Endothelial cell of umbilical vein (primary cell): Measurements from ENCODE around the gene GALNT10. TPM values are rescaled to one million over a fixed set of nuclear protein-coding genes. Genes with fewer than 3 reads are reported as not detected.

Experiments used
- BruUV-seq: library from RNA; stranded (reverse); fragments of 400-500 nt; replicated peaks from 2 replicates; lab custom pipeline; 2021; lab: Mats Ljungman, UMichigan
- CTCF ChIA-PET: fragments of 300-600, 350-600 bp; sonication (Branson Sonifier 250); formaldehyde crosslinking; loops from one replicate; lab custom pipeline; 2021; ENCODE audit warnings: antibody characterized with exemption, inconsistent platforms; lab: Charles Lee
- POLR2A ChIA-PET: fragments of 300-600, 350-600 bp; sonication (Branson Sonifier 250); formaldehyde crosslinking; loops from one replicate; lab custom pipeline; 2021; ENCODE audit warnings: antibody characterized with exemption, inconsistent platforms; lab: Charles Lee
- DNase-seq: peaks from one replicate; pipeline ENCODE4 v3.0.0-alpha.2; 2011; ENCODE audit warnings: low read depth, low spot score
- FAIRE-seq: peaks from 2 replicates; lab custom pipeline; 2011; peaks lifted over from hg19 to GRCh38; lab: Jason Lieb, UNC
- H2AFZ ChIP-seq: 2 replicates; pipeline ENCODE4 v1.6.0; 2012; ENCODE audit warnings: low read depth, low read length, control low read depth, inconsistent platforms
- H3K27ac ChIP-seq: 2 replicates; pipeline ENCODE4 v1.5.1; 2011; ENCODE audit warnings: low read depth, mild to moderate bottlenecking, control low read depth, low read length, moderate library complexity; ENCODE audit not compliant: insufficient read depth
- H3K27me3 ChIP-seq, 2 experiments: 2 replicates each; pipeline versions ENCODE4 v1.6.0 to v1.6.1; 2011; ENCODE audit warnings: low read length in 2 of 2, mixed read lengths in 1 of 2; ENCODE audit not compliant: control insufficient read depth in 2 of 2, insufficient read depth in 2 of 2
- H3K36me3 ChIP-seq, 2 experiments: 2 replicates in 1 of 2; 3 replicates in 1 of 2; pipeline ENCODE4 v1.5.1; 2011; ENCODE audit warnings: low read length in 2 of 2, mild to moderate bottlenecking in 1 of 2, moderate library complexity in 1 of 2; ENCODE audit not compliant: control insufficient read depth in 2 of 2, insufficient read depth in 2 of 2; ENCODE audit errors: extremely low read depth in 1 of 2
- H3K4me1 ChIP-seq: 3 replicates; pipeline ENCODE4 v1.5.1; 2011; ENCODE audit warnings: mild to moderate bottlenecking, low read length; ENCODE audit not compliant: control insufficient read depth, insufficient read depth; ENCODE audit errors: extremely low read depth
- H3K4me2 ChIP-seq: 2 replicates; pipeline ENCODE4 v1.6.1; 2011; ENCODE audit warnings: low read length, control low read depth, mixed read lengths; ENCODE audit not compliant: insufficient read depth
- H3K4me3 ChIP-seq, 3 experiments: fragments of 200-600 bp in 1 of 3; sonication (generic), shearing (Covaris generic) in 1 of 3; replicated peaks in 1 of 3; 2 replicates each; pipeline ENCODE4 v1.5.1; 2011 to 2016; ENCODE audit warnings: control low read depth in 3 of 3, low read length in 3 of 3, mild to moderate bottlenecking in 2 of 3, inconsistent platforms in 1 of 3, low read depth in 1 of 3, moderate library complexity in 1 of 3; ENCODE audit not compliant: insufficient read depth in 1 of 3
- H3K79me2 ChIP-seq: 2 replicates; pipeline ENCODE4 v1.6.0; 2012; ENCODE audit warnings: low read length, inconsistent platforms; ENCODE audit not compliant: control insufficient read depth, insufficient read depth
- H3K9ac ChIP-seq: replicated peaks from 2 replicates; pipeline ENCODE3; 2011; ENCODE audit warnings: low read length, control low read depth; ENCODE audit not compliant: insufficient read depth; ENCODE audit errors: extremely low read depth
- H3K9me1 ChIP-seq: replicated peaks from 3 replicates; pipeline ENCODE4 v1.6.0; 2011; ENCODE audit warnings: mild to moderate bottlenecking, low read length; ENCODE audit not compliant: control insufficient read depth, insufficient read depth; ENCODE audit errors: extremely low read depth
- H3K9me3 ChIP-seq: replicated peaks from 2 replicates; pipeline ENCODE4 v1.5.1; 2012; ENCODE audit warnings: low read length, inconsistent platforms; ENCODE audit not compliant: control insufficient read depth, insufficient read depth
- H4K20me1 ChIP-seq: replicated peaks from 2 replicates; pipeline ENCODE3; 2011; ENCODE audit warnings: mild to moderate bottlenecking, low read length; ENCODE audit not compliant: control insufficient read depth, insufficient read depth; ENCODE audit errors: extremely low read depth
- EZH2 ChIP-seq: IDR thresholded peaks from 2 replicates; pipeline ENCODE4 v1.6.1; 2012; ENCODE audit warnings: borderline replicate concordance, low read depth, mild to moderate bottlenecking, moderate library complexity, low read length, inconsistent platforms; ENCODE audit not compliant: severe bottlenecking
- FOS ChIP-seq: IDR thresholded peaks from 2 replicates; pipeline ENCODE4 v1.6.1; 2011; ENCODE audit warnings: mild to moderate bottlenecking, low read length, moderate library complexity, borderline replicate concordance; ENCODE audit not compliant: insufficient read depth
- GATA2 ChIP-seq: IDR thresholded peaks from 2 replicates; pipeline ENCODE4 v1.7.0; 2011; ENCODE audit warnings: low read depth, mild to moderate bottlenecking, moderate library complexity, mixed read lengths, low read length; ENCODE audit not compliant: insufficient read length, insufficient read depth
- JUN ChIP-seq: IDR thresholded peaks from 2 replicates; pipeline ENCODE4 v1.6.1; 2011; ENCODE audit warnings: borderline replicate concordance, low read depth; ENCODE audit not compliant: insufficient read length, insufficient read depth
- MAX ChIP-seq: IDR thresholded peaks from 2 replicates; pipeline ENCODE4 v1.6.1; 2011; ENCODE audit not compliant: insufficient read depth, insufficient read length
- MYC ChIP-seq: IDR thresholded peaks from one replicate; pipeline ENCODE4 v1.6.1; 2011; ENCODE audit warnings: mild to moderate bottlenecking, low read depth, low read length
- POLR2A ChIP-seq: IDR thresholded peaks from 2 replicates; pipeline ENCODE4 v1.6.1; 2012; ENCODE audit warnings: low read depth, mild to moderate bottlenecking, control low read depth, low read length
- POLR2AphosphoS5 ChIP-seq: IDR thresholded peaks from 2 replicates; pipeline ENCODE4 v1.6.1; 2012; ENCODE audit warnings: low read depth, mild to moderate bottlenecking, control low read depth, low read length, moderate library complexity; ENCODE audit not compliant: insufficient read depth
- dilution Hi-C: fragments of 300-500 bp; cut with MboI; formaldehyde crosslinking; loops from one replicate; pipeline ENCODE4 v1.15.0; 2019; ENCODE audit warnings: low sequenced_read_pairs; ENCODE audit not compliant: extremely low pct_ligation_motif_present
- intact Hi-C: fragments of 100-400 bp; cut with micrococcal nuclease; formaldehyde crosslinking; loops from one replicate; pipeline ENCODE4 v1.10.0; 2022
- polyA plus RNA-seq, 4 experiments: library from polyadenylated mRNA; depleted of rRNA in 3 of 4; stranded (reverse) in 3 of 4; unstranded in 1 of 4; fragments of >200 nt; gene quantifications; 2 replicates each; pipeline versions ENCODE4 v1.2.1 to v1.2.3, GENCODE V29; 2011 to 2012; ENCODE audit warnings: missing spikeins in 1 of 4
- total RNA-seq: library from RNA; stranded (reverse); gene quantifications from 2 replicates; pipeline ENCODE4 v1.2.3, GENCODE V29; 2021
- TF ChIP-seq, protein P1 (sequence below), 2 donors: IDR thresholded peaks; 1 replicate in 1 of 2; 2 replicates in 1 of 2; pipeline ENCODE4 v1.5.1; 2011; ENCODE audit warnings: low read length in 2 of 2, mild to moderate bottlenecking in 2 of 2, moderate library complexity in 2 of 2, control low read depth in 1 of 2, inconsistent platforms in 1 of 2, low read depth in 1 of 2; ENCODE audit not compliant: insufficient read depth in 1 of 2; ENCODE audit errors: extremely low read depth in 1 of 2

Gene GALNT10
- total and polyA plus RNA-seq, 2 donors (not counting 3 experiments of a cell fraction or from before 2014, with no cell fraction given) = 70.2 to 77.6 TPM

- H3K4me2 ChIP-seq = no peak overlapping the region
- intact Hi-C loops = no loop called here
- H3K4me1 ChIP-seq = peaks cover 14% of the 10 kb centered on the region
- H3K36me3 ChIP-seq = no peaks in the 10 kb centered on the region
- no peaks in the 10 kb centered on the region for H4K20me1 ChIP-seq
- no peaks in the 10 kb centered on the region for H3K9me1 ChIP-seq
- TF ChIP-seq POLR2AphosphoS5 = no peak
- TF ChIP-seq GATA2 = no peak
- TF ChIP-seq POLR2A = no peak
- TF ChIP-seq MYC = no peak
- no peak for TF ChIP-seq JUN
- no peak for TF ChIP-seq MAX
- TF ChIP-seq, protein P1, sequence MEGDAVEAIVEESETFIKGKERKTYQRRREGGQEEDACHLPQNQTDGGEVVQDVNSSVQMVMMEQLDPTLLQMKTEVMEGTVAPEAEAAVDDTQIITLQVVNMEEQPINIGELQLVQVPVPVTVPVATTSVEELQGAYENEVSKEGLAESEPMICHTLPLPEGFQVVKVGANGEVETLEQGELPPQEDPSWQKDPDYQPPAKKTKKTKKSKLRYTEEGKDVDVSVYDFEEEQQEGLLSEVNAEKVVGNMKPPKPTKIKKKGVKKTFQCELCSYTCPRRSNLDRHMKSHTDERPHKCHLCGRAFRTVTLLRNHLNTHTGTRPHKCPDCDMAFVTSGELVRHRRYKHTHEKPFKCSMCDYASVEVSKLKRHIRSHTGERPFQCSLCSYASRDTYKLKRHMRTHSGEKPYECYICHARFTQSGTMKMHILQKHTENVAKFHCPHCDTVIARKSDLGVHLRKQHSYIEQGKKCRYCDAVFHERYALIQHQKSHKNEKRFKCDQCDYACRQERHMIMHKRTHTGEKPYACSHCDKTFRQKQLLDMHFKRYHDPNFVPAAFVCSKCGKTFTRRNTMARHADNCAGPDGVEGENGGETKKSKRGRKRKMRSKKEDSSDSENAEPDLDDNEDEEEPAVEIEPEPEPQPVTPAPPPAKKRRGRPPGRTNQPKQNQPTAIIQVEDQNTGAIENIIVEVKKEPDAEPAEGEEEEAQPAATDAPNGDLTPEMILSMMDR (IDR thresholded peaks at IDR 0.05; ENCODE audit: extremely low read depth in 1 of 2, insufficient read depth in 1 of 2, low read depth in 1 of 2, low read length in 2 of 2) = no peak
- TF ChIP-seq FOS = no peak
- TF ChIP-seq EZH2 = no peak
- H3K79me2 ChIP-seq = peaks cover 4% of the 10 kb centered on the region
- H3K27ac ChIP-seq = no peak overlapping the region
- H3K9ac ChIP-seq = no peak overlapping the region
- dilution Hi-C loops = no loop called here
- ChIA-PET POLR2A (no interaction called here), CTCF (no interaction called here)
- BruUV-seq = no TSS peak
- no peaks in the 10 kb centered on the region for H3K27me3 ChIP-seq
- H2AFZ ChIP-seq = no peak overlapping the region
- H3K9me3 ChIP-seq = no peaks in the 10 kb centered on the region
- DNase-seq (no peak), FAIRE-seq (no peak)
- no peak overlapping the region for H3K4me3 ChIP-seq
Observed at GRCh38 chr5:154253807-154254206, 63.3 kb downstream of the GALNT10 start.
